Measurements from ENCODE around the gene CLTB. TPM values are rescaled to one million over a fixed set of nuclear protein-coding genes. Genes with fewer than 3 reads are reported as not detected.
"Not testable (repeated sequence)": the region's sequence is repeated elsewhere in the genome, so short reads cannot be mapped to it uniquely, and the experiment has no call there.

Gene CLTB
- total RNA-seq, 2 experiments from 2014 or later = 39.3 to 47.8 TPM

GRCh38 chr5:176446028-176446665 lies 29.8 kb upstream of the CLTB start:
- H3K36me3 Mint-ChIP-seq (ENCODE audit: low read depth) = peaks cover 2% of the 10 kb centered on the region
- no peak for ATAC-seq
- intact Hi-C loops (cut with DNase I, micrococcal nuclease) = loop anchor here in 1 of 2 experiments (5.0 kb wide), 1 partner anchor 924 kb away; no protein-coding TSS in a partner anchor
- H3K4me3 Mint-ChIP-seq = peak overlapping the region; percentile 15
- H3K4me1 Mint-ChIP-seq = peaks cover 25% of the 10 kb centered on the region
- no peak for DNase-seq
- CTCF ChIA-PET = interaction anchor here (1.4 kb wide), 1 partner anchor 30 kb away, joined by 8 read pairs; the partner anchor contains the start of gene CLTB
- no peaks in the 10 kb centered on the region for H3K9me3 Mint-ChIP-seq (ENCODE audit: low read depth)
- H3K27me3 Mint-ChIP-seq = no peaks in the 10 kb centered on the region
- POLR2A ChIA-PET = no interaction called here
- H3K27ac Mint-ChIP-seq = no peak overlapping the region

- POLR2A ChIA-PET = no interaction called here
- Mint-ChIP-seq H3K9me3 (ENCODE audit: low read depth) (no peaks in the 10 kb centered on the region), H3K4me1 (peaks cover 15% of the 10 kb centered on the region), H3K4me3 (no peak overlapping the region), H3K27ac (no peak overlapping the region), H3K36me3 (ENCODE audit: low read depth) (peaks cover 2% of the 10 kb centered on the region), H3K27me3 (no peaks in the 10 kb centered on the region)
- CTCF ChIA-PET = no interaction called here
- intact Hi-C loops (cut with DNase I, micrococcal nuclease) = loop anchor here in 1 of 2 experiments (5.0 kb wide), 1 partner anchor 922 kb away; no protein-coding TSS in a partner anchor
- ATAC-seq = no peak
- no peak for DNase-seq
Measured at GRCh38 chr5:176444742-176445141, 28.4 kb upstream of the CLTB start.

GRCh38 chr5:176442911-176443310 lies 26.6 kb upstream of the CLTB start:
- not testable (repeated sequence) for H3K27ac Mint-ChIP-seq; H3K36me3 Mint-ChIP-seq (ENCODE audit: low read depth)

GRCh38 chr5:176441921-176442323 lies 25.6 kb upstream of the CLTB start:
- Mint-ChIP-seq H3K36me3 (ENCODE audit: low read depth) (no peaks in the 10 kb centered on the region), H3K4me3 (no peak overlapping the region), H3K27me3 (no peaks in the 10 kb centered on the region), H3K27ac (no peak overlapping the region), H3K4me1 (peaks cover 9% of the 10 kb centered on the region), H3K9me3 (ENCODE audit: low read depth) (no peaks in the 10 kb centered on the region)
- DNase-seq = no peak
- ChIA-PET CTCF (interaction anchor here (0.7 to 0.8 kb wide), 2 partner anchors 12 to 166 kb away, joined by 3 to 4 read pairs; no protein-coding TSS in a partner anchor), POLR2A (no interaction called here)
- no peak for ATAC-seq
- intact Hi-C loops (cut with DNase I, micrococcal nuclease) = no loop called here

More at GRCh38 chr5:176442911-176443310, 26.6 kb upstream of the CLTB start:
- H3K4me3 Mint-ChIP-seq; H3K4me1 Mint-ChIP-seq; H3K9me3 Mint-ChIP-seq (ENCODE audit: low read depth); DNase-seq; ATAC-seq; POLR2A ChIA-PET; intact Hi-C loops (cut with DNase I, micrococcal nuclease); H3K27me3 Mint-ChIP-seq: not testable (repeated sequence)
- CTCF ChIA-PET = interaction anchor here (1.2 kb wide), 1 partner anchor 25 kb away, joined by 4 read pairs; no protein-coding TSS in a partner anchor

GRCh38 chr5:176440927-176441706 lies 24.8 kb upstream of the CLTB start:
- Mint-ChIP-seq H3K36me3 (ENCODE audit: low read depth) (no peaks in the 10 kb centered on the region), H3K4me3 (no peak overlapping the region), H3K4me1 (peaks cover 10% of the 10 kb centered on the region), H3K27me3 (no peaks in the 10 kb centered on the region), H3K9me3 (ENCODE audit: low read depth) (no peaks in the 10 kb centered on the region), H3K27ac (no peak overlapping the region)
- intact Hi-C loops (cut with DNase I, micrococcal nuclease) = no loop called here
- POLR2A ChIA-PET = no interaction called here
- ATAC-seq (no peak), DNase-seq (no peak)
- CTCF ChIA-PET = interaction anchor here (0.7 to 1.4 kb wide), 3 partner anchors 13 to 167 kb away, joined by 3 to 4 read pairs (median 3); no protein-coding TSS in a partner anchor

GRCh38 chr5:176438959-176439757 lies 22.8 kb upstream of the CLTB start:
- H3K4me3 Mint-ChIP-seq = no peak overlapping the region
- no peak overlapping the region for H3K27ac Mint-ChIP-seq
- DNase-seq (no peak), ATAC-seq (no peak)
- intact Hi-C loops (cut with DNase I, micrococcal nuclease) = no loop called here
- H3K27me3 Mint-ChIP-seq = no peaks in the 10 kb centered on the region
- no peaks in the 10 kb centered on the region for H3K9me3 Mint-ChIP-seq (ENCODE audit: low read depth)
- no peaks in the 10 kb centered on the region for H3K36me3 Mint-ChIP-seq (ENCODE audit: low read depth)
- POLR2A ChIA-PET = no interaction called here
- CTCF ChIA-PET = interaction anchor here (1.0 to 2.6 kb wide), 2 partner anchors 9 to 11 kb away, joined by 3 to 10 read pairs; partner anchors contain the start of gene FAF2
- peaks cover 10% of the 10 kb centered on the region for H3K4me1 Mint-ChIP-seq

- ATAC-seq (peak; percentile 89), DNase-seq (peak; percentile 27)
- Mint-ChIP-seq H3K36me3 (ENCODE audit: low read depth) (no peaks in the 10 kb centered on the region), H3K27ac (peak overlapping the region; percentile 58), H3K4me3 (peak overlapping the region; percentile 33), H3K9me3 (ENCODE audit: low read depth) (no peaks in the 10 kb centered on the region), H3K4me1 (peaks cover 10% of the 10 kb centered on the region), H3K27me3 (no peaks in the 10 kb centered on the region)
- intact Hi-C loops (cut with DNase I, micrococcal nuclease) = no loop called here
- CTCF ChIA-PET = interaction anchor here (0.8 to 1.2 kb wide), 2 partner anchors 11 to 19 kb away, joined by 3 to 8 read pairs; partner anchors contain the start of gene FAF2
- POLR2A ChIA-PET = no interaction called here
Measured at GRCh38 chr5:176436656-176437055, 20.3 kb upstream of the CLTB start.

GRCh38 chr5:176432707-176433106 lies 16.4 kb upstream of the CLTB start:
- H3K27ac Mint-ChIP-seq = no peak overlapping the region
- H3K27me3 Mint-ChIP-seq = no peaks in the 10 kb centered on the region
- H3K9me3 Mint-ChIP-seq (ENCODE audit: low read depth) = no peaks in the 10 kb centered on the region
- ATAC-seq (no peak), DNase-seq (no peak)
- H3K4me1 Mint-ChIP-seq = peaks cover 10% of the 10 kb centered on the region
- H3K4me3 Mint-ChIP-seq = no peak overlapping the region
- intact Hi-C loops (cut with DNase I, micrococcal nuclease) = no loop called here
- ChIA-PET CTCF (interaction anchor here (0.8 kb wide), 1 partner anchor 165 kb away, joined by 3 read pairs; no protein-coding TSS in a partner anchor), POLR2A (no interaction called here)
- H3K36me3 Mint-ChIP-seq (ENCODE audit: low read depth) = no peaks in the 10 kb centered on the region

GRCh38 chr5:176429972-176430371 lies 13.6 kb upstream of the CLTB start:
- ChIA-PET POLR2A (no interaction called here), CTCF (interaction anchor here (0.6 to 1.3 kb wide), 2 partner anchors 18 to 96 kb away, joined by 3 to 5 read pairs; partner anchors contain the start of gene FAF2)
- DNase-seq = no peak
- Mint-ChIP-seq H3K27me3 (no peaks in the 10 kb centered on the region), H3K4me1 (no peaks in the 10 kb centered on the region), H3K27ac (no peak overlapping the region), H3K4me3 (no peak overlapping the region), H3K9me3 (ENCODE audit: low read depth) (no peaks in the 10 kb centered on the region), H3K36me3 (ENCODE audit: low read depth) (no peaks in the 10 kb centered on the region)
- intact Hi-C loops (cut with DNase I, micrococcal nuclease) = no loop called here
- no peak for ATAC-seq

- no peaks in the 10 kb centered on the region for H3K9me3 Mint-ChIP-seq (ENCODE audit: low read depth)
- H3K4me3 Mint-ChIP-seq = no peak overlapping the region
- intact Hi-C loops (cut with DNase I, micrococcal nuclease) = no loop called here
- H3K27me3 Mint-ChIP-seq = no peaks in the 10 kb centered on the region
- POLR2A ChIA-PET = no interaction called here
- no peak overlapping the region for H3K27ac Mint-ChIP-seq
- ATAC-seq = no peak
- no peaks in the 10 kb centered on the region for H3K36me3 Mint-ChIP-seq (ENCODE audit: low read depth)
- CTCF ChIA-PET = no interaction called here
- no peak for DNase-seq
- no peaks in the 10 kb centered on the region for H3K4me1 Mint-ChIP-seq
Measured at GRCh38 chr5:176427971-176428370, 11.6 kb upstream of the CLTB start.

GRCh38 chr5:176426876-176427275 lies 10.5 kb upstream of the CLTB start:
- DNase-seq = no peak
- no peak overlapping the region for H3K27ac Mint-ChIP-seq
- ChIA-PET POLR2A (interaction anchor here (0.7 kb wide), 1 partner anchor 21 kb away, joined by 5 read pairs; no protein-coding TSS in a partner anchor), CTCF (no interaction called here)
- ATAC-seq = no peak
- H3K27me3 Mint-ChIP-seq = no peaks in the 10 kb centered on the region
- H3K36me3 Mint-ChIP-seq (ENCODE audit: low read depth) = no peaks in the 10 kb centered on the region
- no peaks in the 10 kb centered on the region for H3K9me3 Mint-ChIP-seq (ENCODE audit: low read depth)
- intact Hi-C loops (cut with DNase I, micrococcal nuclease) = no loop called here
- no peaks in the 10 kb centered on the region for H3K4me1 Mint-ChIP-seq
- H3K4me3 Mint-ChIP-seq = no peak overlapping the region
